ELR (cell line): ENCODE data around the gene NXPE2.
"Not testable (repeated sequence)": the region's sequence is repeated elsewhere in the genome, so short reads cannot be mapped to it uniquely, and the experiment has no call there.

Experiments
- DNase-seq: peaks from one replicate; pipeline ENCODE4 v3.0.0-alpha.2; 2015; ENCODE audit warnings: low read depth

NXPE2 gene

GRCh38 chr11:114678125-114679036, at the start of gene NXPE2:
NXPE2 (plus strand) TSS chr11:114678527; CDS start chr11:114678576, 49 bp downstream.
- peak; percentile 46 for DNase-seq

DNA sequence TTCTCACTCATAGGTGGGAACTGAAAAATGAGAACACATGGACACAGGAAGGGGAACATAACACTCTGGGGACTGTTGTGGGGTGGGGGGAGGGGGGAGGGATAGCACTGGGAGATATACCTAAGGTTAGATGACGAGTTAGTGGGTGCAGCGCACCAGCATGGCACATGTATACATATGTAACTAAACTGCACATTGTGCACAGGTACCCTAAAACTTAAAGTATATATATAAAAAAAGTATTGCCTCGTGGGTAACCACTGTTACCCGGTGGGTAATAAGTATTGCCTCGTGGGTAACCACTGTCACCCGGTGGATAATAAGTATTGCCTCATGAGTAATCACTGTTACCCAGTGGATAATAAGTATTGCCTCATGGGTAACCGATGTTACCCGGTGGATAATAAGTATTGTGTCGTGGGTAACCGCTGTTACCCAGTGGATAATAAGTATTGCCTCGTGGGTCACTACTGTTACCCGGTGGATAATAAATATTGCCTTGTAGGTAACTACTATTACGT, 46.8 kb upstream of the NXPE2 start:
- DNase-seq, result not testable (repeated sequence)

GRCh38 chr11:114639440-114639839, 38.9 kb upstream of the NXPE2 start:
- DNase-seq, result not testable (repeated sequence)

- no peak for DNase-seq
Observed at GRCh38 chr11:114650661-114651060, 27.7 kb upstream of the NXPE2 start.

DNA sequence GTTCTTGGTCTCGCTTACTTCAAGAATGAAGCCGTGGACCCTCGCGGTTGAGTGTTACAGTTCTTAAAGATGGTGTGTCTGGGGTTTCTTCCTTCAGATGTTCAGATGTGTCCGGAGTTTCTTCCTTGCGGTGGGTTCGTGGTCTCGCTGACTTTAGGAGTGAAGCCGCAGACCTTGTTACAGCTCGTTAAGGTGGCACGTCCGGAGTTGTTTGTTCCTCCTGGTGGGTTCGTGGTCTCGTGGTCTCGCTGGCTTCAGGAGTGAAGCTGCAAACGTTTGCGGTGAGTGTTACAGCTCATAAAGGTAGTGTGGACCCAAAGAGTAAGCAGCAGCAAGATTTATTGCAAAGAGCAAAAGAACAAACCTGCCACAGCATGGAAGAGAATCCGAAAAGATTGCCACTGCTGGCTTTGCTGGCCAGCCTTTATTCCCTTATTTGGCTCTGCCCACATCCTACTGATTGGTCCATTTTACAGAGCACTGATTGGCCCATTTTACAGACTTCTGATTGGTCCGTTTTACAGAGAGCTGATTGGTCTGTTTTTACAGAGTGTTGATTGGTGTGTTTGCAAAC, 27.1 kb upstream of the NXPE2 start:
- DNase-seq, result no peak

DNA sequence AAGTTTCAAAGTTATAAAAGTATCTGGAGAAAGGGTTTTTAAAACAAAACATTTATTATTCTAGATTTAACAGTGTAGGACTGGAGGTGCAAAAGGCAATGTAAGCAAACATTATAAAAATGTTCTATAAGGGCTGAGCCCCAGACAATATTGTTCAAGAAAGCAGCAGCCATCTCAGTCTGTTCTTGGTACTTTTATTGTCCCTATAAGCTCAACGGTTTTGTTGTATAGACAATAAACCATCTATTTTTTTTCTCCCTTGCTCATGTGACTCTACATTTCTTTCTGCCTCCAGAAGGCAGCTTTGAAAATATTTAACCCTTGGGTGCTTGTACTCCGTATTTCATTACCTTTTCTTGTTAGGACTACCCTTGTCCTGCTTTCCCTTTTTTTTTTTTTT, 25.2 kb upstream of the NXPE2 start:
- DNase-seq, result no peak

GRCh38 chr11:114664641-114665040, 13.7 kb upstream of the NXPE2 start:
- no peak for DNase-seq

DNA sequence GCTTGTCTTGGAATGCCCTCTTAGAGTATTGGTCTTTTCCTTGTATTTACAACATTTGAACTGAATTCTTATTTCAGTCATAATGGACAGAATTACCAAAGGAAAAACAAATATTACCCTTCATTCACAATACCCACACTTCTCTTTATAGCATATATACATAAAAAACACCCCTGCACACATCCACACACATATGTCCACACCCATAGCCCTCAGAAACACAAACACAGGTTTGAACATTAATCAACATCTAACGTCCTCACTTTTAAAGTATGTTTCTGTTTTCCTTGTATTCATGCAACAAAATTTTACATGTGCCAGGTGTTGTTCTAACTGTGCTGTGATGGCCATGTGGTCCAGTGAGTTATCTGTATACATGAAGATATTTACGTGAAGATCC, 11.6 kb upstream of the NXPE2 start:
- DNase-seq, result no peak

GRCh38 chr11:114668109-114668508, 10.2 kb upstream of the NXPE2 start:
- DNase-seq, result no peak

DNA sequence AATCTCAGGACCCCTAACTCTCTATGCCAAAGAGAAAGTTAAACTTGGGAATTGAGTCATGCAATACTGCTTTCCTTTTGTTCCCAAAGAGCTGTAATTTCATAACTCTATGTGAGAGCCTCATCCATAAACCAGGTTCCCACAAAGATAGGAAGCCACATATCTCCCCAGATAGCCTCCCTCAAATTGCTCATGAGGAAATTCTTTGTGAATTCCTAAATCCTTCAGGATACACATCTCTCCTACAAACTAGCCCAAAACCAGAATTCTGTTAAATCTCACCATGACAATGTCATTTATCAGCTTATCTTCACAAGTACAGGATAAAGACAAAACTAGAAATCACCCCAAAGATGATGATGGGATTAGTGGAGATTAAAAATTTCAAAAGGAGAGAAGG, 4.7 kb upstream of the NXPE2 start:
- DNase-seq, result no peak

DNA sequence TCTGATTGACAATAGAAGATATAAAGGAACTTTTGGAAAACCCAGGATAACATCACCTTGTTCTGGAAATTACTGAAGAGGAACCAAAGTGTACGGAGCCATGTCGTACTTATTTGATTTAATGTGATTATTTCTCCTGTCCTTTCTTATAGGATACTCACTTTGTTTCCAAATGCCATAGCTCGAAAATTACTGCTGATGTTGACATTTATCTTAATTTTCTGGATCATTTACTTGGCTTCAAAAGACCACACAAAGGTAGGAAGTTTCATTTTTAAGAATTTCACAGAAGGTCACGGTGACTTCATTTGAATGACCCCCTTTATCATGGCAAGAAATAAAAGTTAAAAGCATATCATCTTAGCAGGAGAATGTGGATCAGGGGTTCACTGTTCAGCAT, 1.2 kb downstream of the NXPE2 start:
- DNase-seq, result no peak

DNA sequence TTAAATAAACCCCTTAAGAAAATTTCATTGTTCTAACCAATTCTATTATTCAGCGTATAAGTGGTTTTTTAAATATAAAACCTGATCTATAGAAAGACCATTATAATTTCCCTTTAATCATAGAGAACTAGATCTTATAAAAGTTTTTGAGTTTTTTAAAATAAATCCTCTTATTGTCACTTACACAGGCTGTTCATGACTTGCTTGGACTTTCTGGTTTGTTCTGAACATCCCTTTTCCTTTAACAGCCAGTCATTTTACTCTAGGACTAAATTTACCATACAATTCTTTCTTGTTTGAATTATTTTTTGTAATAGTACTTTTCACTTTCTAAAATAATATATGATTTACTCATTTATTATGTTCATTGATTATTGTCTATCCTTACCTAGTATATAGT, 4.7 kb downstream of the NXPE2 start:
- DNase-seq, result no peak

GRCh38 chr11:114684636-114685035, 6.3 kb downstream of the NXPE2 start:
- no peak for DNase-seq

DNA sequence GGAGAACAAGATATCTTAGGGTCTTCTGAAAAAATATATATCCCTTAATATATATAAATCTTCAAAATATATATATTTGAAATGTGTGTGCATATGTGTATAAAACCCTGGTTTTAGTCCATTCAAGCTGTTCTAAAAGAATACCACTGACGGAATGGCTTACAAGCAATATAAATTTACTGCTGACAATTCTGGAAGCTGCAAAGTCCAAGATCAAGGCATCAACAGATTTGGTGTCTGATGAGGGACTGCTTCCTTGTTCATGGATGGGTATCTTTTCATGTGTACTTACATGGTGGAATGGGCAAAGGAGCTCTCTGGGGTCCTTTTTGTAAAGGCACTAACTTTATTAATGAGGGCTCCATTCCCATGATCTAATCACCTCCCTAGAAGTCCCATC, 6.8 kb downstream of the NXPE2 start:
- DNase-seq, result no peak

DNA sequence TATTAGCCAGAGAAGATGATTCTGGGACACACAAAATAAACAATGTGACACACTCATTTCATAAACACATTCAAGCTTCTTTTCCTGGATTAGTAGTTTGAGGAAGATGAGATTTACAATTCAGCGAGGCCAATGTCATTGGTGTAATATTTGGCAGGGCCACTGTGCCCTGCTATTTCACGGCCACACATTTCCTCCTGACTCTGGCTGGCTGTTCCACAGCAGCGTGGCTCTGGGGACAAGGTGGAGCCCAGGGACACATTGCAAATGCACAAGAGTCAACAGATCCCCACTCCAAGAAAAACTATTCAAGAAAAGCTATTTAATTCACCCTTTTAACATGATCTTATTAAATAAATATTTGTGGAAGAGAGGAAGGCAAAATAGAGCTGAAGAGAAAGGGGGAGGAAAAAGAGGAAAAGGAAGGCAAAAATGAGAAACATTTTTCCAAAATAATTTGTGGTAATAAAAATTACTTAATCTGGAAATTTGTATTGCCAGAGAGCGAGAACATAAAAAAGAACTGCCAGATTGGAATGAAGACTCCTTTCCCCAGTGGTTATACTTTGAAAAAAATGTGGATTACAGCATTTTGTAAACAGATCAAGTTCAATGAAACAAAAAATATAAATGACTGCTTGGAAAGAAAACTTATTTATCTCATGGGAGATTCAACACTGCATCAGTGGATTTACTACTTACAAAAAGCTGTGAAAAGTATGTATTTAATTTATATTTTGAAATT, 27.1 kb downstream of the NXPE2 start:
- no peak for DNase-seq

- no peak for DNase-seq
Observed at GRCh38 chr11:114709960-114710359, 31.6 kb downstream of the NXPE2 start.

DNA sequence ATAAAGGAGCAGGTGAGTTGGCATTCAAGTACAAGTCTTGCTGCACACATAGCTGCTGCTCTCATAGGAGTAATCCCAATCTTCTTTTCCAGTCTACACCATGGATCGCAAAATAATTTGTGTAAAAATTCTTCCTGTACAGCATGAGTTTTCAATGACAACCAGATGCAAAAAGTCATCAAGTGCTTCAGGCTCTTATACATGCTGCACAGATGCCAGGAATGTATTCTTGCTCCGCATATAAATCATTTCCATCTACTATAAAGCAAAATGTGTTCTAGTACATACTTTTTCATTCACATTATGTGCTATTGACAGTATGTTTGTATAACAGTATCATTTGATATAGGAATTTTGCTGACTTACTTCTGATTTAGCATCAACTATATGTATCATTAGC, 35.4 kb downstream of the NXPE2 start:
- no peak for DNase-seq

- DNase-seq, result no peak
Observed at GRCh38 chr11:114719562-114719961, 41.2 kb downstream of the NXPE2 start.

DNA sequence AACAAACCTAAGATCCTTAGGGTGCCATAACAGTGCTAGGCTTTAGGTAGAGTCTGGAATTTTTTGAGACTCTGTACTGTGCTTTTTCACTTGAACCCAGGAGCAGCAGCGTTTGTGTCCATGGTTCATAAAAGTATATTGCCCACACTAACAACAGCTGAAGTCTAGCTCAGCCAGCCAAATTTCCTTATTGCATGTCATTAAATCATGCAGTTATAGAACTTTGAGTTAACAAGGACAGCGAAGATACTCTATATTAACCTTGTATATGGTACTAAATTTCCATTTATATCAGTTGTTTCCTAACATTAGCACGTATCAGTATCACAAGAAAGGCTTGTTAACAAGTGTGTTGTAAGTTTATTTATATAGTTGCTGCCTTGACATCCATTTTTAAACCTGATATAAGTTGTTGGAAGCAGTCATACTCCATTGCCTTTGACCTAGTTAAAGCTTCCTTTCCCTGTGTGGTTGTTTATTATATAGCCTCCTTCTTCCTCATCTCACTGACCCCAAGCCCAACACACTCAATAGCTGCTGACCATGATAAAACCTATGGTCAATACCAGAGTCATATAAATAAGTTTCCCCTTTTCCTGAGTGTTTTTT, 46.7 kb downstream of the NXPE2 start:
- DNase-seq, result no peak

- no peak for DNase-seq
Observed at GRCh38 chr11:114725623-114726022, 47.3 kb downstream of the NXPE2 start.

DNA sequence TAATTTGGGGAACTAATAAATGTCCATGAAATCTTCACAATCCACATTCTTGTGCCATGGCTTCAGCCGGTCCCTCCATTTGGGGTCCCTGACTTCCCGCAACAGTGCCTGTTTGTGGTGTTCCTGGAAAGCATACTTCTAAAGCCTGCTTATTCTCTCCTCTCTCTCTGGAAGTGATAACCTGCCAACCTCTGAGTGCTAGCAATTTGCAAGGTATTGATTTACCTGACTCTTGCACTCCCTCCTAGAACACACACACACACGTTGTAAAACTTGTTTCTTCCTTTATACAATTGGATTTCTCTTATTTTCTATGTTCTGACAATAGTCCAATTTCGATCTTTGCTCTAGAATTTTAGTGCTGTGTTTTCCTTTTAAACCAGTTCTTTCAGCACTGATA, 58.5 kb downstream of the NXPE2 start:
- DNase-seq, result no peak

DNA sequence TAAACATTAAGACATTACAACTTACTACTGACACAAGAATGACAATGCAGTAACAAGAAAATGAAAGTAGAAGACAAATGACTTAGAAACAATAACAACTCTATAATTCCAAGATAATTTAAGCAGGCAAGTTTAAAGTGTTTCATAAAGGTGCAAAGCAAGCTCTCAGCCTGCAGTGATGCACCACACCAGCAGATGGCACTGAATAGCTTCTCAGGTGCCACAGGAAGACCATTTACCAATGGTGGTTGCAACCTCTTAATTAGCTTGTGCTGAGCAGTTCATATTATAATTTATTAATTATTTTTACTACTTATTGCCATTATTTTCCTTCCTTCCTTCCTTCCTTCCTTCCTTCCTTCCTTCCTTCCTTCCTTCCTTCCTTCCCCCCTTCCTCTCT, 60.6 kb downstream of the NXPE2 start:
- DNase-seq, result peak; percentile 37
